NCI-H128 (cell line): Measurements from ENCODE around the gene TMEM233.
"Not testable (repeated sequence)": the region's sequence is repeated elsewhere in the genome, so short reads cannot be mapped to it uniquely, and the experiment has no call there.

Experiments used
- DNase-seq: peaks from one replicate; lab custom pipeline; 2025; ENCODE audit not compliant: unreplicated experiment; lab: John Stamatoyannopoulos, UW

Gene TMEM233

GRCh38 chr12:119652665-119653064 is 59.1 kb downstream of the TMEM233 start:
- DNase-seq = no peak

- DNase-seq = not testable (repeated sequence)
Measured at GRCh38 chr12:119657001-119657400, 63.4 kb downstream of the TMEM233 start.

- not testable (repeated sequence) for DNase-seq
Measured at GRCh38 chr12:119658166-119658565, 64.6 kb downstream of the TMEM233 start.

GRCh38 chr12:119659289-119659897 is 65.8 kb downstream of the TMEM233 start:
- DNase-seq = peak; percentile 5

- DNase-seq = no peak
Measured at GRCh38 chr12:119660076-119660475, 66.5 kb downstream of the TMEM233 start.

GRCh38 chr12:119661882-119662281 is 68.3 kb downstream of the TMEM233 start:
- DNase-seq = no peak

GRCh38 chr12:119664642-119665041 is 71.1 kb downstream of the TMEM233 start:
- DNase-seq = no peak

GRCh38 chr12:119665164-119665929 is 71.8 kb downstream of the TMEM233 start:
- no peak for DNase-seq

GRCh38 chr12:119666226-119666795 is 72.7 kb downstream of the TMEM233 start:
- no peak for DNase-seq

- no peak for DNase-seq
Measured at GRCh38 chr12:119666900-119667576, 73.5 kb downstream of the TMEM233 start.

- DNase-seq = peak; percentile 96
Measured at GRCh38 chr12:119667577-119668323, 74.2 kb downstream of the TMEM233 start, which contains the start of gene PRKAB1. Gene PRKAB1, plus strand, starts transcription at chr12:119668133. Its CDS starts 112 bp downstream, at chr12:119668245.

- DNase-seq = no peak
Measured at GRCh38 chr12:119668324-119668841, 74.8 kb downstream of the TMEM233 start.

GRCh38 chr12:119669744-119670472 is 76.3 kb downstream of the TMEM233 start:
- no peak for DNase-seq

GRCh38 chr12:119671070-119671469 is 77.5 kb downstream of the TMEM233 start:
- DNase-seq = no peak

- DNase-seq = no peak
Measured at GRCh38 chr12:119672194-119672593, 78.6 kb downstream of the TMEM233 start.

GRCh38 chr12:119673634-119674033 is 80.1 kb downstream of the TMEM233 start:
- no peak for DNase-seq

GRCh38 chr12:119674560-119674959 is 81.0 kb downstream of the TMEM233 start:
- DNase-seq = no peak

GRCh38 chr12:119676022-119676421 is 82.4 kb downstream of the TMEM233 start:
- DNase-seq = no peak

GRCh38 chr12:119676573-119676972 is 83.0 kb downstream of the TMEM233 start:
- DNase-seq = no peak

- no peak for DNase-seq
Measured at GRCh38 chr12:119678459-119678858, 84.9 kb downstream of the TMEM233 start.
